ENCODE measurements around the gene PABPN1L.

PABPN1L gene

DNA sequence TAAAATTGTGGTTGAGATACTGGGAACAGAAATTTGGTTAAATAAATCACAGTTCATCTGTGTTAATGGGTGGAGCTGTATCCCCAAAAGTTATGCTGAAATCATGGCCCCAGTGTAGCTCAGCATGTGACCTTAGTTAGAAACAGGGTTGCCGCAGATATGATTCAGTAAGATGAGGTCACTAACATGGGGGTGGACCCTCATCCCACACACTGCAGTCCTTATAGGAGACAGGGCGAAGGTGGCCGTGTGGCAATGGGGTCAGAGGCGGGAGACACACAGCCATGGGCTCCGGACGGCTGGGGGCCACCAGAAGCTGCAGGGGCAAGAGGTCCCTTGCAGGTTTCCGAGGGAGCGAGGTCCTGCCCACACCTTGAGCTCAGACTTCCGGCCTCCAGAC is 20.4 kb downstream of the PABPN1L start:
- DNase-seq = no peak

DNA sequence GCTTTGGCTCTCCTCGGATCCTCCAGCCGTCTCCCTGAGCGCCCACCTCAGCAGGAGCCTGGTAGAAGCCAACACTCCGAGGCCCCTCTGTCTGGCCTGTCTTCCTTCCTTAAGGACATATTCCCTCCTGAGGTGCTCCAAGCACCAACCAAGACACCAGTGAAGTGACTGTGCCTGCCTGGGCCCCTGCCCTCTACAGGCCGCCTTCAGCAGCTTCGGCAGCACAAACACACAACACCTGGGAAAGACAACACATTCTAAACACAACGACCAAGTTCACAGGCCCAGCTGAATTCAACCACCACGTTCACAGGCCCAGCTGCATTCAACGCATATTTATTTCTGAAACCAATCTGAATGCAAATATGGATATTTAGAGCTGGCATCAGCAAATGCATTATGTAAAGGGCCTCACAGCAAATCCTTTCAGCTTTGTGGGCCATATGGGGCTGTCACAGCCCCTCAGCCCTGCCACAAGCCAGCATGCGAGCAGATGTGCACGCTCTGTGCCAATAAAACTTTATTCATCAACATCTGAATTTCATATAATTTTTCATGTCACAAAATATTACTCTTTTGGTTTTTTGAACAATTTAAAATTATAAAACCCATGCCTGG is 21.9 kb downstream of the PABPN1L start:
- no peak for DNase-seq

DNA sequence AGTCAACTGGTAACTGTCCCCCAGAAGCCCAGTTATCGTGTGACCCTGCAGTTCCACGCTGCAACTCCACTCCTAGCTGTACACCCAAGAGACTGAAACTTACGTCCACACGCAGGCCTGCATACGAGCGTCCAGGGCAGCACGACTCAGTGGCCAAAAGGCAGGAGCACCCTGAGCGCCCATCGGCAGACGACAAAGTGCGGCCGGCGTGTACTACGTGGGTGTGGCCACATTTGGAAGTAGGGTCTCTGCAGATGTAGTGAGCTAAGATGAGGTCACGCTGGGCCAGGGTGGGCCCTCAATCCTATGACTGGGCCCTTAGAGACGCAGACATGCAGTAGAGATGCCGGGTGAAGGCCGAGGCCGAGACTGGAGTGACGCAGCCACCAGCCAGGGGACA is 23.2 kb downstream of the PABPN1L start:
- DNase-seq = no peak

DNA sequence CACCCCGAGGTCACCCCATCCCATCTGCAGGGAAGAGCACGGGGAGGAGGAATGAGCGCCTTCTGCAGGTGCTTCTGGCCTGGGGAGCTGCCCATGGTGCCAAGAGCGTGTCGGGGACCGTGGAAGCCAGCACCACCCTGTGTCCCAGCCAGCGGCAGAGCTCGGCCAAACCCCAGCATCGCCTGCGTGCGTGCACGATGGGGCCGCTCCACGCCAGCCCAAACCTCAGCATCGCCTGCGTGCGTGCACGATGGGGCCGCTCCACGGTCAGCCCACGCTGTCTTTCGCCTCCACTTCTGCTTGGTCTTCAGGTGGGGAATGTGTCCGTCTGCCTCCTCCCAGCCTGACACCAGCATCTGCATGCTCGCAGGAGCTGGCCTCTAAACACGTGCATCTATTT is 23.7 kb downstream of the PABPN1L start:
- no peak for DNase-seq

DNA sequence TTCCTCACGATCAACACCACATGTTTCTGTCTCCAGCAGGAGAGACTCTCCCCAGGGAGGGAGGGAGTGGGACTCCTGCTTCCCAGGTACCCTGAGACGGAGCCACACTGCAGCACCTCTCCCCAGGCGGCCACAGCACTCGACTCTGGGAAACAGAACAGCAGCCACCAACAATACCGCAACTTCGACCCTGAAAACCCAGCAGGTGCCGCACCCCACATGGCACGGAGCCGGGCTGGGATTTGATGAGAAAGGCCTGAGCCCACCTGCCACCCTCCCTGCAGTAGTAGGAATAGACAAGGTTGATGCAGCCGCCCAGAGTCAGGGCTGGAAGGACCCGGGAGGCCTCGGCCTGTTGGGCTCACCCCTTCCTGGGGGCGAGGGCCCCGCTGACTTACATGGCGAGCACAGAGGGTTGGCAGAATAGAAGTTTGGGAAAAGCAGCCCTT is 24.1 kb downstream of the PABPN1L start:
- DNase-seq = no peak

DNA sequence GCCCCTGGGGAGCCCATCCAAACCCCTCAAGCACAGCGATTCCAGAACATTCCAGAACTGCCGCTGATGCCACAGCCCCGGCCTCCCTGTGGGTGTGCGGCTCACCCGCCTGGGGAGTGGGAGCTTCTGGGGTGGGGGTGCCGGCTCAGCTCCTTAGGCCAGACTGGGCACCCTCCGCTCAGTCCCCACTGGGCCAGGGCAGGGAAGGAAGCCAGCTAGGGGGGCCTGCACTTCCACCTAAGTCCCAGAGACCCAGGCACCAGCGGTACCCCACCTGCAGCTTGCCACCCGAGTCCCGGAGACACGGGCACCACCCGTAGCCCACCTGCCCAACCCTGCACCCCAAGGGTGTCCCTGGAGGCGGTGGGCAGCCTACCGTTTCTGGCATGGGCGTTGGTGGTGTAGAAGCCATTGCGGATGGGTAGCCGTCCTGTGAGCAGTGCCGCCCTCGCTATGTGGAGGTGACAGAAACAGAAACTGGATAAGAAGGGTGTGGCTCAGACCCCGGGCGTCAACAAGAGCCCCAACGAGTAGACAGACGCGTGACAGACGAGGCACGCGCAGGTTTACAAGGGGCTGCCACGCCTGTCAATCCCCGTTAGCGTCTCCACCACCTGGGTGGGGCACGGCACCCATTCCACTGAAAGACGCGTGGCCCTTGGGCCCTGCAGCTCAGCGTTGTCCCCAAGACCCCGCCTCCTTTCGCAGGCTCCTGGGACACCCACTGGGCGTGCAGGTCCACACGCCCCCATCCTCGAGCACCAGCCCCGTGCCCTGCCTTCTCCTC is 24.7 kb downstream of the PABPN1L start:
- no peak for DNase-seq

DNA sequence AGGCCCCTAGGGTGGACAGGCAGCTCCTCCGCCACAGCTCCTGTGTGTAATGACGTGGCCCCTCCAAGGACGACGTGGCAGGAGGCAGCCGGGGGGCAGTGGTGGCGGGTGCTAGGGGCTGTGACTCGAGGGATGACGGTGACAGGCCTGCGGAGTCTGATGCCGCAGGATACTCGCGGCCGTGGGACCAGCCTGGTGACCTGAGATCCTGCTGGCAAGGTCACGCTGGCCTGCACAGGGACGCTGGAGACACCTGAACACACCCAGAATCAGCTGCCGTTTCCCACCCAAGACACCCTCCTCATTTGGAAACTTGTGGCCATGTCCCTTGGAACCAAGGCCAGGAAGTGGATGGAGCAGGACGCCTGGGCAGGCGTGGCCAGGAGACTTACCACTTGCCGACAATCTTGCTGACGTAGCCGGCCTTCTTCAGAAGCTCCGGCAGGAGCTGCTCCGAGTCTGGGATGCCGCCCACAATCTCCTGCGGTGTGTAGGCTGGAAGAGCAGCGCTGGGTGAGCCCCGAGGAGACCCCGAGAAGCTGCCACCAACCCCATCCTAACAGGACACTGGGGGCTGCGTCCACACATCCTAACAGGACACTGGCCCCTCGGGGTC is 25.8 kb downstream of the PABPN1L start:
- DNase-seq = no peak

DNA sequence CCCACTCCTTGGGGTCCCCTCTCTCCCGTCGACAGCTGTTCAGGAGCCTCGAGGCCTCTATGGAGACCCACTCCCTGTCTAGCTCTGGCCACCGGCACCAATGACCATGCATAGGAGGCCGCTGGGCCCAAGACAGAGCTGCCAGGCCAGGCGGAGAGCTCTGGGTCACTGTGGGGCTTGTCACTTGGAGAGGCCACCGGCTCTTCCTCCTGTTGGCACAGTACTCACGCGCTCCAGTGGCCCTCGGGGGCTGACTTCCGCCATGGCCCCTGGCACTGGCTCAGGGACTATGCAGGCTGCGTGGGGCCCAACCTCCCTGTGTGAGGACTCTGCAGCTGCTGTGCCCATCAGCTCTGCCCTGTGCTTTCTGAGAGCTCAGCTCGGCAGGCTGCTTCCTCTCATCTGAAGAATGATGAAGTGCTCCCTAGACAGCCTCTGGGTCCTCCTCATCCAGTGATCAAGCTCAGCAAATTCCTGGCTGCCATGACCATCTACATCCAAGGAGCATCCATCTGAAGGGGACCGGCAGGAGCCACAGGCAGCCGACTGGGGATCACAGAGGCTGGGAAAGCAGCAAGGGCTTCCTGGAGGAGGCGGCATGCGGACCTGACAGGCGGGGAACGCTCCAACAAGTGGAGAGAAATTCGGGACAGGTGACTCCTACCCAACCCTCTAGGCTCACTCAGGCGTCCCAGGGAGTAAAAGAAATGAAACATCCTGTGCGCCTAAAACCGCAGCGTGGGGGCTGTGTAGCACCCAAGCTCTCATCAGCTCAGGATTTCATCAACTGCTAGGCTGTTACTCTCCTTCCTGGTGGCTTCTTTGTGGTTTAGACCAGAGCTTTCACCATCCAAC is 26.5 kb downstream of the PABPN1L start:
- no peak for DNase-seq

DNA sequence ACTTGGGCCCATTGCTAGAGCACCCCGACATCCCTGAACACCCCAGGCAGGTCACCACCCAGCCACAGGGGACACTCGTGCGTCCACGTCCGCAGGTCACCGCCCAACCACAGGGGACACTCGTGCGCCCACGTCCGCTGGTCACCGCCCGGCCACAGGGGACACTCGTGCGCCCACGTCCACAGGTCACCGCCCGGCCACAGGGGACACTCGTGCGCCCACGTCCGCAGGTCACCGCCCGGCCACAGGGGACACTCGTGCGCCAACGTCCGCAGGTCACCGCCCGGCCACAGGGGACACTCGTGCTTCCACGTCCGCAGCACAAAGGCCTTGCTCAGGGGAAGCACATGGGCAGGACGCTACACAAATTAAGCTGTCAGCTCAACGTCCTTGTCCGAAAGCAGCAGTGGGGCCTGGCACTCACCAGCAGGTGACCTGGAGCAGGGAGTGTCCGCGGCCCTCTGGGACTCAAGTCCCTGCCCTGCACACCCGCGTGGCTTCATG is 27.4 kb downstream of the PABPN1L start:
- DNase-seq = no peak

DNA sequence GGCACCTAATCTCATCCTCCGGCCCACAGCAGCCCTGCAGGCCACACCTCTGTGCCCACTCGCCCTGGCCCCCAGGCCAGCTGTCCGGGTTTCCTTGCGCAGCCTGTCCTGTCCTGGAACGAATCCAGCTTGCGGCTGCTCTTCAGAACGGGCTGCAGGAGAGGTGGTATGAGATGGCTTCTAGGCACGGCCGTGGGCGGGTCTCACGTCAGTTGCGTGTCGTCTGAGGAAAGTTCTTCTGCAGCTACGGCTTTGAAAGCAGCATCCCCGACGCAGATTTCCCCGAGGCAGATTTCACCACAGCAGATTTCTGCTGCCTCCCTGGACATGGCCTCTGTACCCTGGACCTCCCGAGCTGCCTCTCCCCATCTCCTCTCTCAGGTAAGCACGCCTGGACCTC is 27.9 kb downstream of the PABPN1L start:
- DNase-seq = no peak

DNA sequence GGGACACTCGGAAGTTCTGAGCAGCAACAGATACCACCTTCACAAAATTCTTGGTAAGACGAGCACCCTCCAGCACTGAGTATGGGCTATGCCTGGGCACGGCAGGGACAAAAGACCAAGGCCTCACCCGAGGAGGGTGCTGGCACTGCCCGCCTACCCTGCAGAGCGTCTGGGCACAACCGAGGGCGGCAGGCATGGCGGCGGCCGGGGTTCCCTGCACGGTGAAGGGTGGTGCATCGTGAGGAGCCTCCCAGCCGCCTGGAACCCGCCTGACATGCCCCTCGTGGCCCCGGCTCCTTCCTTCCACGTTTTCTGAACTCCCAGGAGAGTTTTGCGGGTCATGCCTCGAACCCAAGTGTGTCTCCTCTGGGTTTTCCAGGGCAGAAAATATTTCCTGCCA is 28.7 kb downstream of the PABPN1L start:
- no peak for DNase-seq

DNA sequence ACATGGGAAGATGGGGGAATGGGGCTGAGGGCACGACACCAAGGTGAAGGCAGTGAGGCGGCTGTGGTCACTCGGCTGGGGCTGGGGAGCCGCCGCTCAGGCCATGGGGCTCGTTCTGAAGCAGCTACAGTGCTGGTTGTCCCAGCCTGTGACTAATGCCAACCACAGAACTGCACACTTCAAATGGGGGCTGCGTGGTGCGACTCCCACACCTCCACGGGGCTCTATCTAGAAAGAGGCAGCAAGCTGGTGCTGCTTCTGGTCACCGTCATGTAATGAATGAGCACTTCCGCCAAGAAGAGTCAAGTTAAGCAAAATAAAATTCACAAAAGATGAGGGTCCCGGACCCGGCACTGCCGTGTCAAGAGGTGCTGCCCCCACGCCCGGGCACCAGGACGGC is 29.7 kb downstream of the PABPN1L start:
- DNase-seq = no peak

DNA sequence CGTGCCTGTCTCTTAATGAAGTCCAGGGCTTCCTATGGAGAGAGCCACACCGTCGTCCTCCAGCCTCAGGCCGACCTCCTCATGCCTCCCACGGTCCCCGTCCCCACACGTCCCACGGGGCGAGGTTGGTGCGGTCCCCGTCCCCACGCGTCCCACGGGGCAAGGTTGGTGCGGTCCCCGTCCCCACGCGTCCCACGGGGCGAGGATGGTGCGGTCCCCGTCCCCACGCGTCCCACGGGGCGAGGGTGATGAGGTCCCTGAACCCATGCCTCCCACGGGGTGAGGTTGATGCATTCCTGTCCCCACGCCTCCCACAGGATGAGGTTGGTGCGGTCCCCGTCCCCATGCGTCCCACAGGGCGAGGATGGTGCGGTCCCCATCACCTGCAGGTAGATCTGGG is 30.6 kb downstream of the PABPN1L start:
- DNase-seq = no peak

DNA sequence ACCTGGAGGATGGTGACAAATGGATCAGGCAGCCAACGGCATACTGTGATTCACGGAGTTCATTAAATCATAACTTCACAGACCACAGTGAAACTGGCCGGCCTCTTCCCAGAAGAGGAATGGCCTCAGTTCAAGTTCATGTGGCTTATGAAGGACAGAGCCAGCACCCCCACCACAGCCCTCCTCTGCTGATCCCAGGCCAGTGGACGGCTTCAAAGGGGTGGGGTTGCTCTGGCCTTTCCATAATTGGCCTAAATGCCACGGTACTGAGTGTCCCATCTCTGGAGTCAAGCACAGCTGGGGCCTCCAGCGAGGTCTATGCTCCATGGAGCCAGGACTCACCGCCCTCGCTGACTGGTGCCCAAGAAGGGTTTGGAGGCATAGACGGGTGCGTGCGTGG is 31.1 kb downstream of the PABPN1L start:
- no peak for DNase-seq

DNA sequence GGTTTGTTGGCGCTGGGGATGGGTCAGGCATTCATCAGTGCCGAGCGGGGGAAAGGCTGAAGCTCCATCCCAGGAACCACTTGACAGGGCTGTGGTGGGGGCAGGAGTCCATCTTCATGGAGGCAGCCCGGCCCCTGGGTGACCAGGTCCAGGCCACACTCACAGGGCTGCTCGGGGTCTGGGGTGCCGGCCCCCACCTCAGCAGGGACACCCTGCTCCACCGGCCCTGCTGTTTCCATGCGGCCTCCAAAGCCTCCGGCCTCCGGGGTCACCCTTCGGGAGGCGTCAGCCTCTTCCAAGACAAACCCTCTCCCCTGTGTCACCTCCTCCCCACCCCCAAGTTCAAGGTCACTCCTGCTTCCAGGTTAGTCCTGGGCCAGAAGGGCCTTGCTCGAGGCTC is 31.8 kb downstream of the PABPN1L start:
- DNase-seq = no peak

DNA sequence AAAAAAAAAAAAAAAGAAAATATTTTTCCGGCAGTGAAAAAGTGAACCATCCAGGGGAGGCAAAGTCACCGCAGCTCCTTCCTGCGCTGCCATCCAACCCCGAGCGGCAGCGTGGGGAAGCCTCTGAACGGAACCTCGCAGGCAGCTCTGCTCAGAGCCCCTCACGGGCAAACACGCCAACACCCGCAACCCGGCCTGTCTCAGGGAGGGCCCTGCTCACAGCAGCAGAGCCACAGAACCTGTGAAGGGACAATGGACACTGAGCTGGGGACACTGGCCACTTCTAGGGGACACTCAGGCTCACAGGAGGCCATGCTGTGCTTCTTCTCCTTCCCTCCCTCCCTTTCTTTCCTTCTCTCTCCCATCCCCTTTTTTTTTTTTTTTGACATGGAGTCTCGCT is 33.4 kb downstream of the PABPN1L start:
- no peak for DNase-seq

DNA sequence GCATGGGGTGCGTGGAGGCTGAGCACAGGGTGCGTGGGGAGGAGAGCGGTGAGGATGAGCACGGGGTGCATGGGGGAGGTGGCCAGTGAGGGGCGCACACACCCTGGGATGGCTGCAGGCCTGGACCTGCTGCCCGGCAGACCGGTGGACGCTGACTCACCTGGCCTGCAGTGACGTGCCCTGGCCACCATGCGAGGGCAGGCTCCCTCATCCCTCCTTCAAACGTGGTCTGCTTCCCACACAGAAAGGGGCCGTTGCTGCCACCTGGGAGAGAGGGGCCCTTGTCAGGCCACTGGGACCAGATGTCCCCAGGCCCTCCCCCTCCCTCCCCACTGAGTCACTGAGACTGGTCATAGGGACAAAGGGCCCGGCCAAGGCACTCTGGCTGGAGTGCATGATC is 34.6 kb downstream of the PABPN1L start:
- DNase-seq = no peak

DNA sequence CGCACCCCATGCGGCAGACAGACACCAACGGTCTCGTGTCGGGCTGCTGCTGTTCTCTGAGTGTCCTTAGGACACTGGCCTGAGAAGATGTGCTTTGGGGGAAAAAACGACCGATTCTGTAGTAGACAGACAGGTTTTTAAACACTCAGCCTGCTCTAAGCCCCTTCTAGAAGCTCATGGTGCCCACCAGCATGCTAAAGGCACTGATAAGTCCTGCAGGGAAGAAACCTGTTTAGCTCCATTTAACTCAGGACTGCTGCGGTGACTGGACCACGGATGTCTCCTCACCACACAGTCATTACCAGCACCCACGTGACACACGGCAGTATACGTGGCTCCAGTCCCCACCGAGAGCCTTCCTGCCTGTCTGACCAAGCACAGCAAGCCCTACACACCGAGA is 35.7 kb downstream of the PABPN1L start:
- no peak for DNase-seq

DNA sequence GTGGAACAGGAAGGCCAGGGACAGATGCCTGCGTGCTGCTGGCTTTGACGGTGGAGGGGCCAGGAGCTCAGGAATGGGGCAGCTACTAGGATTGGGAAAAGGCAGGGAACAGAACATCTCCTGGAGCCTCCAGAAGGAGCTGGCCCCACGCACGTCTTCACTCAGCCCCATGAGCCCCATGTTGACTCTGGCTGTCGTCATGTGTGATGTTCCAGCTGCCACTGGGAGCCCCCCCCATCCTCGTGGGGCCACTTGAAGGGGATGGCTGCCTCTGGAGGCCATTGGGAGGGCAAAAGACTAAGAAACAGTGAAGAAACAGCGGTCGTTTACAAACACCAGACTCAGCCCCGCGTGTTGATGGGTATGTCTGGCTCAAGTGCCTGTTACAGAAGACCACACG is 36.2 kb downstream of the PABPN1L start:
- no peak for DNase-seq

DNA sequence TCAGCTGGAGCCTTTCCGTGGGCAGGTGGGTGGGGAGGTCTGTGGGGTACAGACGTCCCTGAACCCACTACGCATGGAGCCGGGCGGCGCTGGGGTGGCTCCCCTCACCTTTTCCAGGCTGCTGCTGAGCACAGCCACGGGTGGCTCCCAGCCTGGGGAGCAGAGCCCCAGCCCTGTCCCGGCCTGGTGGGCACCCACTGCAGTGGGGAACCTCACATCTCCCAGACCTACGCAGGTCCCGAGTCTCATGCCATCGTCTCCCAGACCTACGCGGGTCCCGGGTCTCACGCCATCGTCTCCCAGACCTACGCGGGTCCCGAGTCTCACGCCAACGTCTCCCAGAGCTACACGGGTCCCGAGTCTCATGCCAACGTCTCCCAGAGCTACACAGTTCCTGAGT is 37.7 kb downstream of the PABPN1L start:
- DNase-seq = no peak

DNA sequence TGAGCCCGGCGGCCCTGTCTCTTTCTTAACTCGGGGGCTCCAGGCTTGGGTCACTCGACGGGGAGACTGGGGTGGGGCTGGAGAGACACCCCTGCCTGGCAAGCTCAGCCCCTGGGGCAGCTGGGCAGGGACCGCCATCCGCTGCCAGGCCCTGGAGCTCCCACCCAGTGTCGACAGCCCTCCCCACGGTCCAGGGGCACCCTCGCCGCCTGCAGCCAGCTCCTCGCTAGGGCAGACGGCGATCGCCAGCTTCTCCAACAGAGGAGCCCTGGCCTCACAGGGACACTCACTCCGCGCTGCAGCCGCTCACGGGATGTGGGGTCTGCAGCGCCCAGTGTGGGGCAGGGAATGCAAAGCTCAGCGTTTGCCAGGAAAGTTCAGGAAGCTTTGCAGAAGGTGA is 38.7 kb downstream of the PABPN1L start:
- DNase-seq = no peak

DNA sequence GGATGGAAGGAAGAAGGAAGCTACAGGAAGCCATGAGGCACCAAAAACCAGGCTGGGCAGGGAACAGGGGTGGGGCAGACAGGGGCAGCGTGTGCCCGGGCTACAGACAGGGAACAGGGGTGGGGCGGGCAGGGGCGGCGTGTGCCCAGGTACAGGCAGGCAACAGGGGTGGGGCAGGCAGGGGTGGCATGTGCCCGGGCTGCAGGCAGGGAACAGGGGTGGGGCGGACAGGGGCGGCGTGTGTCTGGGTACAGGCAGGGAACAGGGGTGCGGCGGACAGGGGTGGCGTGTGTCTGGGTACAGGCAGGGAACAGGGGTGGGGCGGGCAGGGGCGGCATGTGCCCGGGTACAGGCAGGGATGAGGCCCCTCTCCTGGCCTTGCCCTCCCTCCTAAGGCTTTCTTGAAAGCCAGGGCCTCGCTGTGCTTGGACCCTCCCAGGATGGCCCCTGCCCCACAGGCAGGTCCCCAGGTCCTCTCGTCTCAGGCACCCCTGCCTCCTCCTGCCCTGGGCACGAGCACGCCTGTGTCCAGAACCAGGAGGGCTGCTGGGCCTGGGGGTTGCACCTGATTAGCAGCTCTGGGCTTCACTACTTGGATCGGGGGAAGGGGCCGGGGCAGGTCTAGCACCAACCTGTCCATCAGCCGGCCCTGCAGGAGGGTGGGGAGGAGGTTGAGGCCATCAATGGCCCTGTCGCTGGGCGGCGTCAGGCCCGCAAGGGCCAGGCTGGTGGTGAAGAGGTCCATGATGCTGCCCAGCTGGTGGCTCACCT is 40.2 kb downstream of the PABPN1L start:
- DNase-seq = no peak
